RWPE2 (cell line): Measurements from ENCODE around the gene HDGF.

Experiments
- ATAC-seq: fragments of 200-7000 bp; cut with Tn5 transposase; 3 replicates; pipeline ENCODE4 v1.9.1; 2021; ENCODE audit warnings: low read depth
- DNase-seq: peaks from one replicate; pipeline ENCODE4 v3.0.0-alpha.2; 2020; ENCODE audit warnings: low spot score
- H3K27ac ChIP-seq: fragments of 450-650 bp; 2 replicates; pipeline ENCODE4 v1.5.1; 2017; ENCODE audit warnings: mild to moderate bottlenecking; ENCODE audit not compliant: poor library complexity, severe bottlenecking
- H3K27me3 ChIP-seq: fragments of 250-450 bp; sonication (Bioruptor Pico); 2 replicates; pipeline ENCODE4 v1.5.1; 2021; ENCODE audit warnings: mild to moderate bottlenecking, moderate library complexity; ENCODE audit not compliant: insufficient read depth, poor library complexity, severe bottlenecking
- H3K36me3 ChIP-seq: fragments of 250-450 bp; sonication (Bioruptor Pico); 2 replicates; pipeline ENCODE4 v1.5.1; 2020; ENCODE audit warnings: low read depth, mild to moderate bottlenecking, moderate library complexity
- H3K4me1 ChIP-seq: fragments of 250-450 bp; sonication (Bioruptor Pico); 2 replicates; pipeline ENCODE4 v1.5.1; 2021; ENCODE audit warnings: mild to moderate bottlenecking, moderate library complexity; ENCODE audit not compliant: insufficient read depth, poor library complexity, severe bottlenecking
- H3K4me3 ChIP-seq: fragments of 250-450 bp; sonication (Bioruptor Pico); 2 replicates; pipeline ENCODE4 v1.5.1; 2021; ENCODE audit warnings: mild to moderate bottlenecking, moderate library complexity; ENCODE audit not compliant: severe bottlenecking
- H3K9me3 ChIP-seq: fragments of 250-450 bp; sonication (Bioruptor Pico); 2 replicates; pipeline ENCODE4 v1.5.1; 2021; ENCODE audit warnings: mild to moderate bottlenecking, moderate library complexity; ENCODE audit not compliant: severe bottlenecking
- CTCF ChIP-seq: fragments of 450-650 bp; IDR thresholded peaks from one replicate; pipeline ENCODE4 v1.5.1; 2017; ENCODE audit warnings: mild to moderate bottlenecking, moderate library complexity; ENCODE audit not compliant: poor library complexity, severe bottlenecking

The HDGF gene

GRCh38 chr1:156696755-156697154 lies 54.7 kb downstream of the HDGF start:
- no peaks in the 10 kb centered on the region for H3K9me3 ChIP-seq
- H3K27me3 ChIP-seq = no peaks in the 10 kb centered on the region
- DNase-seq (no peak), ATAC-seq (no peak)
- H3K4me3 ChIP-seq = no peak overlapping the region
- H3K36me3 ChIP-seq = no peaks in the 10 kb centered on the region
- no peak for TF ChIP-seq CTCF
- peaks cover 26% of the 10 kb centered on the region for H3K4me1 ChIP-seq
- no peak overlapping the region for H3K27ac ChIP-seq

DNA sequence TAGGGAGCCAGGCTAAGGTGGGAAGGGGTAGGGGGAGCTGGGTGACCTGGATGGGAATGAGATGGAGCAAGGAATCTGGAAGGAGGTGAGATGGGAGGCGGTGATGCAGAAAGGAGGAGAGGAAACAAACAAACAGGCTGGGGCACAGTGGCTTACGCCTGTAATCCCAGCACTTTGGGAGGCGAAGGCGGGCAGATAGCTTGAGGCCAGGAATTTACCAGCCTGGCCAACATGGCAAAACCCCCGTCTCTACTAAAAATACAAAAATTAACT lies 56.8 kb downstream of the HDGF start:
- DNase-seq (no peak), ATAC-seq (no peak)
- H3K4me3 ChIP-seq = no peak overlapping the region
- H3K9me3 ChIP-seq = no peaks in the 10 kb centered on the region
- peak overlapping the region; percentile 26 for H3K27ac ChIP-seq
- H3K27me3 ChIP-seq = no peaks in the 10 kb centered on the region
- peaks cover 38% of the 10 kb centered on the region for H3K4me1 ChIP-seq
- TF ChIP-seq CTCF = no peak
- H3K36me3 ChIP-seq = no peaks in the 10 kb centered on the region

- TF ChIP-seq CTCF = no peak
- H3K27me3 ChIP-seq = no peaks in the 10 kb centered on the region
Measured at GRCh38 chr1:156693848-156694689, 57.4 kb downstream of the HDGF start.

GRCh38 chr1:156692925-156693847 lies 58.3 kb downstream of the HDGF start:
- Histone ChIP-seq H3K4me3 (no peak overlapping the region), H3K4me1 (peaks cover 44% of the 10 kb centered on the region), H3K36me3 (no peaks in the 10 kb centered on the region), H3K27me3 (no peaks in the 10 kb centered on the region), H3K9me3 (no peaks in the 10 kb centered on the region), H3K27ac (peak overlapping the region; percentile 31)
- TF ChIP-seq CTCF = no peak
- DNase-seq (peak; percentile 82), ATAC-seq (peak; percentile 44)

More at GRCh38 chr1:156693848-156694689, 57.4 kb downstream of the HDGF start:
- peak overlapping the region; percentile 26 for H3K27ac ChIP-seq
- H3K9me3 ChIP-seq = no peaks in the 10 kb centered on the region
- peak; percentile 52 for DNase-seq
- H3K4me3 ChIP-seq = no peak overlapping the region
- ATAC-seq = 0 out of 3 replicates have a peak, but pooled peaks have one; percentile 9
- no peaks in the 10 kb centered on the region for H3K36me3 ChIP-seq
- H3K4me1 ChIP-seq = peaks cover 42% of the 10 kb centered on the region
